ENCODE measurements around the gene MEX3A. TPM values are rescaled to one million over a fixed set of nuclear protein-coding genes. Genes with fewer than 3 reads are reported as not detected.

MEX3A gene
- total RNA-seq, 1 donor from 2014 or later = 5.0 TPM

- DNase-seq (ENCODE audit: low read depth, low spot score) = no peak
Observed at GRCh38 chr1:156103521-156103947, 21.3 kb upstream of the MEX3A start.

- DNase-seq (ENCODE audit: low read depth, low spot score) = peak; percentile 76
Observed at GRCh38 chr1:156102633-156103511, 20.6 kb upstream of the MEX3A start.

- no peak for DNase-seq (ENCODE audit: low read depth, low spot score)
Observed at GRCh38 chr1:156101880-156102279, 19.6 kb upstream of the MEX3A start.

- DNase-seq (ENCODE audit: low read depth, low spot score) = no peak
Observed at GRCh38 chr1:156100205-156100995, 18.1 kb upstream of the MEX3A start.

GRCh38 chr1:156099282-156099681 is 17.0 kb upstream of the MEX3A start:
- no peak for DNase-seq (ENCODE audit: low read depth, low spot score)

- DNase-seq (ENCODE audit: low read depth, low spot score) = no peak
Observed at GRCh38 chr1:156098784-156099183, 16.5 kb upstream of the MEX3A start.

- no peak for DNase-seq (ENCODE audit: low read depth, low spot score)
Observed at GRCh38 chr1:156097499-156098178, 15.4 kb upstream of the MEX3A start.

GRCh38 chr1:156096640-156097391 is 14.6 kb upstream of the MEX3A start:
- DNase-seq (ENCODE audit: low read depth, low spot score) = peak; percentile 91

- no peak for DNase-seq (ENCODE audit: low read depth, low spot score)
Observed at GRCh38 chr1:156095906-156096508, 13.7 kb upstream of the MEX3A start.

- DNase-seq (ENCODE audit: low read depth, low spot score) = no peak
Observed at GRCh38 chr1:156091610-156092009, 9.3 kb upstream of the MEX3A start.

- no peak for DNase-seq (ENCODE audit: low read depth, low spot score)
Observed at GRCh38 chr1:156090840-156091188, 8.5 kb upstream of the MEX3A start.

GRCh38 chr1:156090138-156090839 is 8.0 kb upstream of the MEX3A start:
- no peak for DNase-seq (ENCODE audit: low read depth, low spot score)

GRCh38 chr1:156089704-156090103 is 7.4 kb upstream of the MEX3A start:
- DNase-seq (ENCODE audit: low read depth, low spot score) = no peak

- DNase-seq (ENCODE audit: low read depth, low spot score) = peak; percentile 77
Observed at GRCh38 chr1:156086256-156086662, 4.0 kb upstream of the MEX3A start.

GRCh38 chr1:156083800-156084790 is 1.8 kb upstream of the MEX3A start:
- DNase-seq (ENCODE audit: low read depth, low spot score) = no peak

- no peak for DNase-seq (ENCODE audit: low read depth, low spot score)
Observed at GRCh38 chr1:156081917-156082308, 352 bp downstream of the MEX3A start.

- DNase-seq (ENCODE audit: low read depth, low spot score) = no peak
Observed at GRCh38 chr1:156081180-156081916, 917 bp downstream of the MEX3A start.

GRCh38 chr1:156080863-156081179 is 1.4 kb downstream of the MEX3A start:
- no peak for DNase-seq (ENCODE audit: low read depth, low spot score)
